Fibroblast of skin of scalp (primary cell): ENCODE data around the gene PROB1.
"Not testable (repeated sequence)": the region's sequence is repeated elsewhere in the genome, so short reads cannot be mapped to it uniquely, and the experiment has no call there.

ENCODE experiments used
- DNase-seq: peaks from one replicate; pipeline ENCODE4 v3.0.0-alpha.2; 2013

PROB1 gene

DNA sequence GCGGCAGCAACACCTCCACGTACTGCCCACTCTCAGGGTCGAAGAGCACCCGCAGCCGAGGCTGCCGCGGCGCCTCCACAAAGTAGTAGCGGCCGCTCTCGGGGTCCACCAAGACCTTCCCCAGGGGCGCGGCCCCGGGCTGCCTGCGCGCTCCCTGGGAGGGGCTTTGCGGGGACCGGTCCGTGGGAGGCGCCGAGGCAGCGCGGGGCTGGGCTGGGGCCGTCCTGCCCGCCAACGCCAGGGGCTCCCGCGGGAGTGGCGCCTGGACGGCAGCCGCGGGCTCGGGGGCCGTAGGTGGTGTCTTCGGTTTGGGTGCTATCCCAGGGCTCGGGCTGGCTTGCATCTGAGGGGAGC lies 2.6 kb downstream of the PROB1 start:
- DNase-seq: no peak

DNA sequence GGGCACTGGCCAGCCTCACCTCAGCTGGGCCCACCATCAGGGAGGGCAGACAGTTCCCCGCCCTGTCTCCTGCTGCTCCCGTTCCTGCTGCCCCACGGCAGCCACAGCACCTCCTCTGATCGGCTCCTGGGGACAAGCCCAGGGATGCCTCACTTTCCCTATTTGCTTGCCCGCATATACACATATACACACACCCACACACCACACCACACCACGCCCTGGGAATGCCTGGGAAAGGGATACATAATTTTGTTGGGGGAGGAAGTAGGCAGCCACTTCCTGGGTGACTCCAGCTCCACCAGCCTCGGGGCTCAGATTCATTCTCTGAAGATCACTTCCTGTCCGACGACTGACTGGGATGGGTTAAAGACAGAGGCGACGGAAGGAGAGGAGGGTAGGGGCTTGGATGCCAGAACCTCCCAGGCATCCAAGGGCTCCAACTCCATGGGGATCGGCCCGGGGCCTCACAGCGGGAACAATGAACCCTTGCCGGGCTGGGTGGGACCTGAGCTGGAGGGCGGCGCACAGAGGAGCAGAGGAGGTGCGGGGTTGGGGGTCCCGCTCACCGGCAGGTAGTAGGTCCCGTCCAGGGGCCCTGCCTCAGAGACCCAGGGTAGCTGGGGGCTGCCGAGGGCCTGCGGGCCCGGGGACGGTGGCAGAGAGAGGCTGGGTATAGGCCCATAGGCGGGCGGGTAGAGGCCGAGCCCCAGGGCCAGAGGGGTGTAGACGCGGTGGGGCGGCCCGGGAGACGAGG lies 3.2 kb downstream of the PROB1 start:
- DNase-seq: peak; percentile 39

DNA sequence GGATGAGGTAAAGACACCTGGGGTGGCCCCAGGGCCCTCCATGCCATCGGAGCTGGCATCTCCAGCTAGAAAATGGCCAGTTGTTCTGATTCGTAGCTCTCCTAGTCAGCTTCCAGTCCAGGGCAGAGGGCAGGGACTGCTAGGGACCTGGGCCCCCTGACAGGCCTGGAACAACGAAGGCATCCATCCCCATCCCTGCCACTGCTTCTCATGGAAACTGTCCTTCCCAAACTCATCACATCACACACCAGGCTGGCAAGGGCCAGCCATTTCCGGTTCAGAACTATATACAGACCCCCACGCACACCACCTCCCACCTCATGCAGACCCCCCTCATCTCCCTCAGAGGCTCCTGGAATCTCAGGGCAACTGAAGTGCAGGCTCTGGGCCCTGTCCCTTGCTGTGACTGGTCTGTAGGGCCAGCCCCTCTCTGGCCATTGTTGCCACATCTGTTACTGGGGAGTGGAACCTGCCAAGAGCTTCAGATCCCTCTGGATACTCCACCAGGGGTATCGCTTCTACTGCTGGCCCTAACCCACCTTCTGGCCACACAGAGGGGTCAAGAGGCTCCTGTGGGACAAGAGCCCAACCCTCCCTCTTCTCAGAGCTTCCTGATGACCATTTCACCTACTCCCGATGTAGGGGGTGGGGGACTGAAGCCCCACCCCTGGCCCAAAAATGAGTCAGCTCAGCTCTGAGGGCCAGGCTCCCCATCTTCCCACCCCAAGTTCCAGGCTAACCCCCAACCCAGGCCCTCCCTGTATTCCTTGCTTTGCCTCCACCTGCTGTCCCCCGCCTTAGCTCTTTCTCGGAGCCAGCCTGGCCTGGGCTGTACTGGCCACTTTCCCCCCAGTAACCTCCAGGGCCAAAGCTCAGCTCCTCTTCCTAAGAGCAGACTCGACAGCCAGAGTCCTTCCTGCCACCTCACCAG lies 4.0 kb downstream of the PROB1 start:
- no peak for DNase-seq

DNA sequence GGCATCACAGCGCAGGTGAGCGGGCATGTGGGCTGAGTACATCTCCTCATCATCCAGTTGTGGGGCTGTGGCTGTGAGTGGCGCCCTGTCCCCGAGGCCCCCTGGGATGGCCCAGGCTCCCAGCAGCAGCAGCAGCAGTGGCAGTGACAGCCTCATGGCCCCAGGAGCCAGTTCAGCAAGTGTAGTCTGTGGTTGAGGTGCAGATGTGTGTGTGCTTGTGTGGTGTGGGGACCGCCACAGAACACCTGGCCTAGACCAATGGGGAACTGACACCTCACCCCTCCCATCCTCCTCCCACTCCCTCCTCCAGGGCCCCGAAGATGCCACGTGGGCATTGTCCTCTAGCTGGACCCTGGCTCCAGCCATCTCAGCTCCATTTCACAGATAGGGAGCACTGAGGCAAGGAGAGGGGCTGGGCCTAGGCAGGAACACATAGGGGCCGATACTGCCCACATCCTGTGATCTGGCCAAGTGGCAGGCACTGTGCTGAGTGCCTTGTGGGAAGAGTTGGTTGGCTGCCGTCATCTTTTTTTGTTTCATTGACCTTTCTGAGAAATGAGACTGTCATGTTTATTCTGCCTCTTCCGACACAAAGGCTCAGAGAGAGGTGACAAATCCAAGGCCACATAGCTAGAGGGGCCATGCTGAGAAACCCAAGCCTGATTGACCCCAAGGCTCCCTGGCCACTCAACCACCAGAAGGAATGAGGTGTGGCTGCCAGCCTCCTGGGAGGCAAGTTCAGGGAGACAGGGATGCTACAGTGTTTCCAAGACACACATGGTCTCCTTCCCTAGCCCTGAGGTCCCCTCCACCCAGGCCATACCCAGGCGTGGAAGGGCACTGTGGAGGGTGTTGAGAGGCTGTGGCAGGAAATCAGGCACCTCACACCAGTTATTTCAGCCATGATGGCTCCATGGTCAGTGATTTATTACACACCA lies 4.9 kb downstream of the PROB1 start, which contains the start of gene MZB1:
Gene MZB1 (minus strand): TSS at position 213 of the 938 bp plus-strand sequence. CDS start 57 bp downstream, at position 156.
- no peak for DNase-seq

DNA sequence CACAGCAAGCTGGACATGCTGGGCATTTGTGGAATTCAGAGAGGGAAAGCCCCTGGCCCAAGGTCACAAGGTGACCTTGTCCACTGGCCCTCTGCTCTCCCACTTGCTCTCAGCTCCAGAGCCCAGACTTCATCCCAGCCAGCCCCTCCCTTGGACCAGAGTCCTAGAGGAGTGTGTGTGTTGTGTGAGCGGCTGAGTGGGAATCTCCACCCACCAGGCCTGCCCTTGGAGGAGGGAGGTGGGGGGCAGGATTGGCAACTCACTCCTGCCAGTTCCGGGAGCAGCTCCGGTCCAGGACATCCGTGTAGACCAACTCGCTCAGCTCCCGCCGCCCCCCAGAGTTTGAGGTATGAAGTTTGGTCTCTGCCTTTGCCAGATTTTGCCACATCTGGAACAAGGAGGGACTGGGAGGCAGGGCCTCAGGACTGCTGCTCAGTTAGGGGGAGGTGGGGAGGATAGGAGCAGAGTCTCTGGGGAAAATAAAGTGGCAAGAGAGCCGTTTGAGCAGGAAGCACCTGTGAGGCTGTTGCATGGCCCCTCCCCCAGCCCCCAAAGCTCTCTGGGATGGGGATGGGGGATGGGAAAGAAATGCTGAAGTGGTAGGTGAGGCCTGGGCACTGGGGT lies 6.6 kb downstream of the PROB1 start:
- DNase-seq: peak; percentile 53

DNA sequence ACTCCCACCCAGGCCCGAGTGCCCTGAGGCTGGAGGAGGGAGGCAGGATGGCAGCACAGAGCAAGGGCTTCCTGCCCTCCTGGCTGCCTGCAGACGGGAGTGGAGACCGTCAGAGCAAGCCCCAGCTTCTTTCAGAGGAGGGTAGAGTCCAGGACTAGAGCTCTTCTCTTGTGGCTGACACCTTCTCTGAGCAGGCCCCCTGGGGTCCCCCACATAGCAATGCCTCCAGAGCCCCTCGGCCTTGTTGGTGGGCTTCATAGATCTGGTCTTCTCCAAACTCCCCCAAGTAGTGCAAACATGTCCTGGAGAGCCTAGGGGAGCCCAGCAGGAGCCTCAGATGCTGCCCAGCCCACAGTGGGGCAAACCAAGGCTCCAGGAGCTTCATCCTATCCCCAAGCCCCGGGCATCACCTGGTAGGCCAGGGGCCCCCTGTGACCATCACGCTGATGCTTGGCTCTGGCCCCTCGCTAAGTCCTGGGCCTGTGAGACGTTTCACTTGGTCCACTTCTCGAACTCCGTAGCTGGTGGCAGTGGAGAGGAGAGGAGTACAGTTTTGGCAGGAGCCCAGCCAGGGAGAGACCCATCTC lies 7.2 kb downstream of the PROB1 start:
- no peak for DNase-seq

DNA sequence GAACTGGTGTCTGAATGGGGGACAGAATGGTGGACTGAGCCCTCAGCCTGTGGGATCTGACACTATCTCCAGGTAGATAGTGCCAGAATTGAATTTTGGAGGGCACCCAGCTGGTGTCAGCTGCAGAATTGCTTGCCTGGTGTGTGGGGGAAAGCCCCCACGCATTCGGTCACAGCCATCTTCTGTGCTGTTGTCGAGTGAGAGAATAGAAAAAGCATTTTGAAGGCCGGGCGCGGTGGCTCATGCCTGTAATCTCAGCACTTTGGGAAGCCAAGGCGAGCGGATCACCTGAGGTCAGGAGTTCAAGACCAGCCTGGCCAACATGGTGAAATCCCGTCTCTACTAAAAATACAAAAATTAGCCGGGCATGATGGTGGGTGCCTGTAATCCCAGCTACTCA lies 7.9 kb downstream of the PROB1 start:
- not testable (repeated sequence) for DNase-seq

DNA sequence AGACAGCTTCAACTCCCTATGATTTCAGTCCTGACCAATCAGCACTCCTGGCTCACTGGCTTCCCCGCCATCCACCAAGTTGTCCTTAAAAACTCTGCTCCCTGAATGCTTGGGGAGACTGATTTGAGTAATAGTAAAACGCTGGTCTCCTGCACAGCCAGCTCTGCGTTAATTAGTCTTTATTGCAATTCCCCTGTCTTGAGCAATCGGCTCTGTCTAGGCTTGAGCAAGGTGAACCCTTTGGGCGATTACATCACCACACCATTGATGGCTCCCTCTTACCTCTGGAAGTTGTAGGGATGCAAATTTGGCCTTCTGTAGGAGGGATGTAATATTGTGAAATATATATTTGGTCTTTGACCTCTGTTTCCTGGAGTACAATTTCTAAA lies 8.9 kb downstream of the PROB1 start:
- DNase-seq: no peak

DNA sequence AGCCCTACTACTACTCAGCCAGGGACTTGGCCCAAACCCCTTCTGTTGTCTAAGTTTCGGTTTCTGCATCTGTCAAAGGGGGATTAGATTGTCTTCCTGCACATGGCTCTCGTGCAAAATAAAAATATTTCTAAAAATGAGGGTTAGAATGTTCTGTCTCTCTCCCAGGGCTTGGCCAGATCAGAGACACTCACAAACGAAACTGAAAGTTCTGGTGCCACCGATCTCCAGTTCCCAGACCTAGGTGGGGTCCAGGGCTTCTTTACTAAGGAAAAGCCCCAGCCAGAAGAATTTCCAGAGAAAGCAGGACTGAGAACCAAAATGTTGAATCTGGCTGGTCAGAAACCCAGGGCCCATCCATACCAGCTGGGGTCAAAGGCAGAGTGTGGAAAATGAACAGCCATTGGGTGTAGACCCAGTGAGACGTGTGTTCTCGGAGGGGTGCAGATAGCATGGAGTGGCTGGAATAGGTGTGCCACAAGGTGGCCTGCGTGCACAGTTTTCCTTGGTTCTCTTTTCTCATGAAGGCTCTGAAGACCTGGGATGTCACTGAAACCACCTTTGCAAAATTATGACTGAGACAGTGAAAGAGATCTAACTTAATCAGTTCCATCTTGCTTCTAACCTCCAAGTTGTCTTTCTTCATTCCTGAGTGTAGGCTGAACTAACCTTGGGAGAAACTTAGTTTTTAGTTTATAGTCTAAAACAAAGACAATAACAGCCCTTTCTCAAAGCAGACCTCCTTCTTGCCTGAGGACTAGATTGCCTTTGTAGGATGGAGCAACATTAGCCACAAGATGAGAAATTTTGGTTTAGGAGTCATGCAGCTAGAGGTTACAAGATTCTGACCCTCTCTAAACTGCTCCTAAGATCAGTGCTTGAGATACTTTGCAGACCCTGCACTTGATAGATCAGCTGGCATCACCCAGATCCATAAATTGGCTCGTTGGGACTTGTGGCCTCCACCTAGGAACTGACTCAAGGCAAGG lies 9.5 kb downstream of the PROB1 start:
- no peak for DNase-seq

DNA sequence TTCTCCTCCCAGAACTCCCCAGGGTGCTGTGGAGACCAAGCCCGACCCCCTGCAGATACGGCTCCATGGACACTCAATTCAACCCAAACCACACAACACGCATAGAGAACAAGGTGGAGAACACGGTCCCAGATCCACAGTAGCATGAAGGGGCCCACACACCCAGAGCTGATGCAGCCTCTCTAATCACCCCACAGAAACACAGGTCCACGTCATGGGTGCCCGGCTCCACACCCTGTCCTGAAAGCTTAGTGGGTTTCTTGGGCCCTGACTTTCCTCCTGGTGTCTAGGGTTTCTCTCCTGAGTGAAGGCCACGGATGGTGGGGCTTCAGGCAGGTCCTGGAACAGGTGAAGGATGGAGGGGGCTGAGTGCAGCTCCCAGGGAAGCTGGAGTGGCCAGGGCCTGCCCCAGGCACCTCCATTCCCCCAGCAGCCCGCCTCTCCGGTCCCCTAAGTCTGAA lies 10.3 kb downstream of the PROB1 start:
- no peak for DNase-seq

DNA sequence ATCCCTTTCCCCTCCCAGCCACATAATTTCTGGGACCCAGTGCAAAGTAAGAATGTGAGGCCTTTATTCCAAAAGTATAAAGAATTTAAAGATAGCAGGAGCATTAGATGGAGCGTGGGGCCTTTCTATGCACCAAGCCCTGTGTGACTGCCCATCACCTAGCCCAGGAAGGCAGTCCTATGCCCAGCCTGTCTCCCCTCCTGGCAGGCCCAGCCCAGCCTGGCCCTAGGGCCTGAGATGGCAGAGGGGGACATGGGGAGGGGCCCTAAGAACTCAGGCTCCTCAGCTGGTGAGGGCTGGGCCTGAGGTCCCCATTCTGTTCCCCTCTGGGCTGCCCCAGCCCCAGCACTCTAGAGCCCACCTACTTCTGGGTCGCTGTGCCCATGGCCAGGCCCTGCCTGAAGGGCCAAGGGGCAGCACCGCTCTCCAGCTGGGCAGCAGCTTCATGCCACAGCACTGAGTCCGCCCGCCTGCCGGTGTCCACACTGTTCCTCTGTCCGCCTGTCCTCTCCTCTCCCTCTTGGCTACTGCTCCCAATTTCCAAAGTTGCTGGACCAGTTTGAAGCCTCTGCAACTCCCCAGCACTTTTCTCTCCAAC lies 10.8 kb downstream of the PROB1 start:
- DNase-seq: no peak

DNA sequence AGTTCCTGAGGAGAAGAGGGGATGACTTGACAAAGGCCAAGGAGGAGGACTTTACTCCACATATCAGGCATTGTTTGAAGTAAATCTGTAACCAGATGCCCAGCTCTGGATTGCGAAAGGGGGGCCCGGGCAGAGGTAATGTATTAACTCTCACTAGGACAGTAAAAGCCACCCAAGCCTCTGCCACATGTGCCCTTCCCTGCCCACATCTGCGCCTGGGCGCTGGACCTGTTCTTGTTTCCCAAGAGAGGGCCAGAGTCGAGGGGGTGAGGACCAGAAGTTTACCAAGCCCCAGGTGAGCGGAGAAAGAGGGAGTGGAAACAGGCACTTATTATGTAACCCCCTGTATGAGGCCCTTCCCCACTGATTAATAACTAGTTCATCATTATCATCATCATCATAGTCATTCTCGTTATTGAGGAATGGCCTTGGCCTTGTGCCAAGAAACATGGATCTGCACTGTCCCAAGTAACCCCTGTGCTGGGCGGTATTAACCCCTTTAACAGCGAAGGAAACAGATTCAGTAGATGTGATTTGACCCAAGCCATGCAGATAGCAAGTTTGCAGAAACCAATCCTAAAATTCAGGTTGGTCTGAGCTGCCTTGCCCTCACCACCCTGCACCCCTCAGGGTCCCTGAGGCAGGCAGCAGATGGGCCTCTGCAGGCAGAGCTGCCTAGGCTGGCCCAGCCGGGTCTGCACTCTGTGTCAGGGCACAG lies 11.5 kb downstream of the PROB1 start, which contains the start of gene SLC23A1:
Gene SLC23A1 (minus strand): TSS at position 23 of the 718 bp plus-strand sequence. CDS start 44 bp downstream, outside the sequence.
- DNase-seq: no peak

DNA sequence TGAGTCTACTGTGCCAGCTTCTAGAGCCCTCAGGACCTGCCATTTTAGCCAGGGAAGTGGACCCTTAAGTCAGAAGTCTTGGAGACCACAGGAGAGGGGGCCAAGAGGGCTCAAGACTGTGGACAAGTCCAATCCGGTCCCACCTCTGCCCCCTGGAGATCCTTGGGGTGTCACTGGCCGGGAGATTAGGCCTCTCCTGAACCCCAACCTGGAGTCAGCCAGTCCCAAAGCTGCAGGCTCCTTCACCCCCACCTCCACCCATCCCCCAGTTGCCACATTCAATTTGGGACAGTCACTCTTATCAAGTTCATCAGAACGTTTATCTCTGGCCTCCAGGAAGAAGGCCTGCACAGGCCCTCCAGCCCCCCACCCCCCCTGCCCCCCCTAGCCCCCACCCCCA lies 12.1 kb downstream of the PROB1 start:
- no peak for DNase-seq

DNA sequence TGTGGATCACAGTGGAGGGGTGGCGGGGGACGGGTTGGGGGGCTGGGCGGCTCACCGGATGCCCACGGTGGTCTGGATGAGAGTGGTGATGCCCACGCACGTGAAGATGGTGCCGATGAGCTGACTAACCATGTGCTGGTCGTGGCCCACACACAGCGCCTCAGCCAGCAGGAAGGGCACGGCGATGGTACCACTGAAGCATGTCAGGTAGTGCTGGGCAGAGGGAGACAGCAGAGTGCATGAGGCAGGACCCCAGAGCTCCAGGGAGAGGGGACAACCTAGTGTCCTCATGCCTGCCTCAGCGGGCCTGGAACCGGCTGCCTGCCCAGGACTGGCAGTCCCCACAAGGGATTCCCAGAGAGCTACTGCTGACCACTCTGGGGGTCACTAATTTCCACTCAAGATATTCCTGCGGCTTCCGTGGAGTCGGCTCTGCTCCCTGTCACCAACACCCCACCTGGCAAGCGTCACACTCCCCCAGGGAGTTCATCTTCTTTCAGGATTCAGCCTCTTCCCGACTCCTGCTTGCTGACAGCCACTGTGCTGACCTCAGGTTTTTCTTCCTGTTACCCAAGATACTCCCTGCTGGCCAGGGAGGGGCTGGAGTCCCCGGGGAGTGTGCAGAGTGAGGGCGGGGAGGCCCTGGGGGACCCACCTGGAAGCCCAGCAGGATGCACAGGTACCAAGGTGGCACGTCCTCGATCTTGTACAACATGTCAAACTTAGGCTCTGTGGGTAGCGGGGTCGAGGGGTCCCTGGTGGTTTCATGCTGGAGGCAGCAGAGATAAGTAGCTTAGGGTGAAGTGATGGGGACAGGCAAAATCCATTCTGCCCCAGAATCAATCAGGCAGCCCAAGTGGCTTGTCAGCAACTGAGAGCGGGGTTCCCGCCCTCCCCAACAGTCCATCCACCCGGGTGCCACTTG lies 12.8 kb downstream of the PROB1 start:
- DNase-seq: no peak

DNA sequence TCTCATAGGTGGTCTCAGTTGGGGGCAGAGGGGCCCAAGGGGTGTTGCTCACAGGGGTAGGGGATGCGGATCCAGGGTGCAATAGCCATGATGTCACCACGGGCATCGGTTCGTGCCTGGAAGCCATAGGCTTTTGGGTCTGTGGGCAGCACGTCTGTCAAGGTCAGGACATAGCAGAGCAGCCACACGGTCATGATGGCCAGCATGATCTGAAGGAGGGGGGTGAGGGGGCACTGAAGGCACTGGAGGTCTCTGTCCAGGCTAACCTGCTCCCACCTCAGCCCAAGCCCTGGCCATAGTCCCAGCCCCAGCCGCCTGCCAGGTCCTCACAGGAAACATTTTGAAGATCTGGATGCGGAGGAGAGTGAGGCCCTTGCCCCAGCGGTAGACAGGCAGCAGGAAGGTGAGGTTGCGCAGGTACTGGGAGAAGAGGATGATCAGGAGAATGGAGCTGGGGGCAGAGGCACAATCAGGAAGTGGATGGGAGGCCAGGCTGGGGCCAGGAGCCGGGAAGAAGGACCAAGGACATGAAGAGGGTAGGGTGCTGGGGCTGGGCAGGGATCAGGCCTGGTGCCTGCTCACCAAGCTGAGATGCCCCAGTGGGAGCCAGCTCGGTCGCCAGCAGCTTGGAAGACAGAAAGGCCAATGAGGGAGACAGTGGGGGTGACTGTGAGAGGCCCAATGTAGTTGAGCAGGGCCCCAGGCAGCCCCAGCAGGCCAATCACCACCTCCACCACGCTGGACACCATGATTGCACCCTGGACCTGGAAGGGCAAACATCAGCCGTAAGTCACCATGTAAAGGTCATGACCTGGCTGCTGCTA lies 15.1 kb downstream of the PROB1 start:
- DNase-seq: no peak

DNA sequence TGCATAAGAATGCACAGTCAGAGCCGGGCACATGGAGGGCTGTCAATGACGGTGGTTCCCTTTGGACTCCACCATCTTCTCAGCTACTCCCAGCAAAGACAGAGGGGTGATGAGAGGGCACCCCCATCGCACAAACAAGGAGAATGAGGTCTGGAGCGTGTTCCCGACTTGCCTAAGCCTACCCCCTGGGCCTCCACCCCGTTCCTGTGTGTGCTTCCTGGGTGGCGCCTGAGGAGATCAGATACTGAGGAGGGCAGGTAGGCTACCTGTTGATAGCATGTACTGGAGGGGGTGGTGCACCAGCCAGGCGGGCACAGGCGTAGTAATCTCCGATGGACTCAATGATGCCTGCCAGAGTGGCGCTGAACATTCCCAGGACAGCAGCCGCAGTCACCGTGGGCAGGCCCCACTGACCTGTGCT lies 16.0 kb downstream of the PROB1 start:
- no peak for DNase-seq
